HepG2 (cell line): ENCODE data around the gene METTL23. TPM values are rescaled to one million over a fixed set of nuclear protein-coding genes. Genes with fewer than 3 reads are reported as not detected.

Experiments used
- BHLHE40 ChIP-seq: IDR thresholded peaks from 2 replicates; pipeline ENCODE4 v1.6.1; 2011; ENCODE audit warnings: low read length, improper control_type of control experiment
- HOXA7 ChIP-seq: sonication (generic); formaldehyde crosslinking; IDR thresholded peaks from 2 replicates; pipeline ENCODE4 v1.8.1; 2022; ENCODE audit warnings: mild to moderate bottlenecking, missing genetic modification reagents, moderate library complexity
- MTF1 ChIP-seq: sonication (generic); formaldehyde crosslinking; IDR thresholded peaks from 2 replicates; pipeline ENCODE4 v1.5.0; 2020; ENCODE audit warnings: missing genetic modification reagents
- PHF8 ChIP-seq: sonication (generic); formaldehyde crosslinking; IDR thresholded peaks from 2 replicates; pipeline ENCODE4 v1.5.0; 2020; ENCODE audit warnings: missing genetic modification reagents
- RBM39 ChIP-seq: fragments of 200-400 bp; formaldehyde crosslinking; IDR thresholded peaks from one replicate; pipeline ENCODE4 v1.6.1; 2018; ENCODE audit warnings: antibody characterized with exemption, mild to moderate bottlenecking, low read depth, low read length; ENCODE audit not compliant: poor library complexity, severe bottlenecking
- YEATS4 ChIP-seq: sonication (generic); formaldehyde crosslinking; IDR thresholded peaks from 2 replicates; pipeline ENCODE4 v1.4.0; 2020; ENCODE audit warnings: missing genetic modification reagents, borderline replicate concordance
- ZFP36 ChIP-seq: fragments of 150-350 bp; IDR thresholded peaks from 2 replicates; pipeline ENCODE4 v1.6.1; 2018; ENCODE audit warnings: borderline replicate concordance, low read length, low read depth; ENCODE audit not compliant: partially characterized antibody
- ZNF260 ChIP-seq: sonication (generic); formaldehyde crosslinking; IDR thresholded peaks from 2 replicates; pipeline ENCODE4 v1.4.0; 2020; ENCODE audit warnings: missing genetic modification reagents, low read depth, mild to moderate bottlenecking, borderline replicate concordance
- ZNF326 ChIP-seq: sonication (generic); formaldehyde crosslinking; IDR thresholded peaks from 2 replicates; pipeline ENCODE4 v1.4.0; 2020; ENCODE audit warnings: missing genetic modification reagents, borderline replicate concordance
- ZNF577 ChIP-seq: sonication (generic); formaldehyde crosslinking; IDR thresholded peaks from 2 replicates; pipeline ENCODE4 v1.4.0; 2020; ENCODE audit warnings: mild to moderate bottlenecking, low read depth, missing genetic modification reagents, borderline replicate concordance
- ZNF629 ChIP-seq: sonication (generic); formaldehyde crosslinking; conservative IDR thresholded peaks from 2 replicates; pipeline ENCODE4 v1.5.0; 2020; ENCODE audit warnings: missing genetic modification reagents
- ZNF7 ChIP-seq: IDR thresholded peaks from 2 replicates; pipeline ENCODE4 v1.6.1; 2016; ENCODE audit warnings: missing biosample characterization, missing genetic modification reagents
- ZNF724P ChIP-seq: sonication (generic); formaldehyde crosslinking; IDR thresholded peaks from 2 replicates; pipeline ENCODE4 v1.8.0; 2022; ENCODE audit warnings: missing genetic modification reagents, borderline replicate concordance
- polyA plus RNA-seq, 8 experiments: library from polyadenylated mRNA; depleted of rRNA in 3 of 8; stranded (reverse) in 7 of 8; unstranded in 1 of 8; fragments of >200 nt; fragmentation: Illumina TruSeq in 4 of 8; extraction: Trizol in 4 of 8; gene quantifications; 2 replicates each; pipeline versions ENCODE4 v1.2.1 to v1.2.3, GENCODE V29; 2011 to 2016; ENCODE audit warnings: low read depth in 4 of 8, missing spikeins in 1 of 8, mixed read lengths in 1 of 8; ENCODE audit not compliant: insufficient read depth in 1 of 8
- total RNA-seq, 5 experiments: library from RNA; depleted of rRNA; stranded (reverse); fragments of >200 nt; fragmentation: Illumina TruSeq; extraction: Trizol; gene quantifications; 2 replicates each; pipeline ENCODE4 v1.2.3, GENCODE V29; 2016; ENCODE audit warnings: low read depth in 1 of 5
- TF ChIP-seq, protein P1 (sequence below): IDR thresholded peaks from 2 replicates; pipeline ENCODE4 v1.6.1; 2016; ENCODE audit warnings: low read depth, missing genetic modification reagents, missing compliant biosample characterization
- TF ChIP-seq, protein P2 (sequence below): sonication (generic); formaldehyde crosslinking; IDR thresholded peaks from one replicate; pipeline ENCODE4 v1.5.1; 2020; ENCODE audit warnings: mild to moderate bottlenecking, missing genetic modification reagents; ENCODE audit errors: not compliant biosample characterization

Gene METTL23
- total and polyA plus RNA-seq, 2 of the 13 experiments (the other 11 are each of a cell fraction or from before 2014, with no cell fraction given) = 39.9 to 104 TPM

DNA sequence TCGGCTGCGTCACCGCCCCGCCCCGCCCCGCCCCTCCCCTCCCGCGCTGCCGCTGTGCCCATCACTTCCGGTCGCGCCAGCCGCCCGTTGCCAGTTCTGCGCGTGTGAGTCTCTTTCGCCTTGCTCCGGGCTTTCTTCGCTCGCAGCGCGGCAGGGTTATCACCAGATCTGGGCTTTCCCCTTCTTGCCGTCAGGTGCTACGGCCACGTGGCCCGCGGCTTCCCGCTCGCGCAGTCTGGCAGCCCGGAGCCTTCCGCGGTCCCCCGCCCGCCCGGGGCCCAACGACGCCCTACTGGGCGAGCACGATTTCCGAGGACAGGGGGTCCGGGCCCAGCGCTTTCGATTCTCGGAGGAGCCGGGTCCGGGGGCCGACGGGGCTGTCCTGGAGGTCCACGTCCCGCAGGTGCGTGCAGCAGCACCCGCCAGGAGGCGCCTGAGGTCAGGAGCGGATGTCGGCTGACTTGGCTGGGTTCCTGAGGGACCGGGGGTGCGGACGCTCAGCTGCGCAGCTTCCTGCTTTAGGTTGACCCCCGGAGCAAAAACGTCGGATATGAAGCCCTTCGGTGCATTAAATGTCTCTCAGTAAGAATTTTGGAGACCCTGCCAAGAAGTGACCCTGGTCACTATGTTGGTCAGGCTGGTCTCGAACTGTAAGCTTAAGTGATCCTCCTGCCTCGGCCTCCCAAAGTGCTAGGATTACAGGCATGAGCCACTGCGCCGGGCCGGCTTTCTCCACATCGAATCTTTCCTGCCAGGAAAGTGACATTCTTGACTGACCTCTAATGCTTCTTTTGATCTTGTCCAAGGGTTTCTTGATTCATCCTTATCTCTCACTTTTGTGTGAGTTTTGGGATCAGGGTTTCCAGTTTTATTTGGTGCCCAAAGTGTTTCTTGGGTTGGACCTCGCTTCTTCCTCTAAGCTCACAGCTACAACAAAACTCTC is at the start of gene METTL23 (continued):
- TF ChIP-seq, protein P1, sequence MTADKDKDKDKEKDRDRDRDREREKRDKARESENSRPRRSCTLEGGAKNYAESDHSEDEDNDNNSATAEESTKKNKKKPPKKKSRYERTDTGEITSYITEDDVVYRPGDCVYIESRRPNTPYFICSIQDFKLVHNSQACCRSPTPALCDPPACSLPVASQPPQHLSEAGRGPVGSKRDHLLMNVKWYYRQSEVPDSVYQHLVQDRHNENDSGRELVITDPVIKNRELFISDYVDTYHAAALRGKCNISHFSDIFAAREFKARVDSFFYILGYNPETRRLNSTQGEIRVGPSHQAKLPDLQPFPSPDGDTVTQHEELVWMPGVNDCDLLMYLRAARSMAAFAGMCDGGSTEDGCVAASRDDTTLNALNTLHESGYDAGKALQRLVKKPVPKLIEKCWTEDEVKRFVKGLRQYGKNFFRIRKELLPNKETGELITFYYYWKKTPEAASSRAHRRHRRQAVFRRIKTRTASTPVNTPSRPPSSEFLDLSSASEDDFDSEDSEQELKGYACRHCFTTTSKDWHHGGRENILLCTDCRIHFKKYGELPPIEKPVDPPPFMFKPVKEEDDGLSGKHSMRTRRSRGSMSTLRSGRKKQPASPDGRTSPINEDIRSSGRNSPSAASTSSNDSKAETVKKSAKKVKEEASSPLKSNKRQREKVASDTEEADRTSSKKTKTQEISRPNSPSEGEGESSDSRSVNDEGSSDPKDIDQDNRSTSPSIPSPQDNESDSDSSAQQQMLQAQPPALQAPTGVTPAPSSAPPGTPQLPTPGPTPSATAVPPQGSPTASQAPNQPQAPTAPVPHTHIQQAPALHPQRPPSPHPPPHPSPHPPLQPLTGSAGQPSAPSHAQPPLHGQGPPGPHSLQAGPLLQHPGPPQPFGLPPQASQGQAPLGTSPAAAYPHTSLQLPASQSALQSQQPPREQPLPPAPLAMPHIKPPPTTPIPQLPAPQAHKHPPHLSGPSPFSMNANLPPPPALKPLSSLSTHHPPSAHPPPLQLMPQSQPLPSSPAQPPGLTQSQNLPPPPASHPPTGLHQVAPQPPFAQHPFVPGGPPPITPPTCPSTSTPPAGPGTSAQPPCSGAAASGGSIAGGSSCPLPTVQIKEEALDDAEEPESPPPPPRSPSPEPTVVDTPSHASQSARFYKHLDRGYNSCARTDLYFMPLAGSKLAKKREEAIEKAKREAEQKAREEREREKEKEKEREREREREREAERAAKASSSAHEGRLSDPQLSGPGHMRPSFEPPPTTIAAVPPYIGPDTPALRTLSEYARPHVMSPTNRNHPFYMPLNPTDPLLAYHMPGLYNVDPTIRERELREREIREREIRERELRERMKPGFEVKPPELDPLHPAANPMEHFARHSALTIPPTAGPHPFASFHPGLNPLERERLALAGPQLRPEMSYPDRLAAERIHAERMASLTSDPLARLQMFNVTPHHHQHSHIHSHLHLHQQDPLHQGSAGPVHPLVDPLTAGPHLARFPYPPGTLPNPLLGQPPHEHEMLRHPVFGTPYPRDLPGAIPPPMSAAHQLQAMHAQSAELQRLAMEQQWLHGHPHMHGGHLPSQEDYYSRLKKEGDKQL (CRISPR knock-in tag) = no peak; the same call in 1 of the 2 replicates
- TF ChIP-seq ZNF7 (no peak), RBM39 (peak; percentile 53), ZNF260 (CRISPR knock-in tag) (no peak), MTF1 (CRISPR knock-in tag) (no peak), HOXA7 (CRISPR knock-in tag) (peak; percentile 68; the same call in 1 of the 2 replicates), ZNF326 (no peak), ZFP36 (no peak), YEATS4 (CRISPR knock-in tag) (peak; percentile 92), ZNF577 (CRISPR knock-in tag) (no peak), ZNF724P (CRISPR knock-in tag) (no peak), PHF8 (CRISPR knock-in tag) (peak; percentile 96), BHLHE40 (peak; percentile 80), ZNF629 (CRISPR knock-in tag) (no peak)
- TF ChIP-seq, protein P2, sequence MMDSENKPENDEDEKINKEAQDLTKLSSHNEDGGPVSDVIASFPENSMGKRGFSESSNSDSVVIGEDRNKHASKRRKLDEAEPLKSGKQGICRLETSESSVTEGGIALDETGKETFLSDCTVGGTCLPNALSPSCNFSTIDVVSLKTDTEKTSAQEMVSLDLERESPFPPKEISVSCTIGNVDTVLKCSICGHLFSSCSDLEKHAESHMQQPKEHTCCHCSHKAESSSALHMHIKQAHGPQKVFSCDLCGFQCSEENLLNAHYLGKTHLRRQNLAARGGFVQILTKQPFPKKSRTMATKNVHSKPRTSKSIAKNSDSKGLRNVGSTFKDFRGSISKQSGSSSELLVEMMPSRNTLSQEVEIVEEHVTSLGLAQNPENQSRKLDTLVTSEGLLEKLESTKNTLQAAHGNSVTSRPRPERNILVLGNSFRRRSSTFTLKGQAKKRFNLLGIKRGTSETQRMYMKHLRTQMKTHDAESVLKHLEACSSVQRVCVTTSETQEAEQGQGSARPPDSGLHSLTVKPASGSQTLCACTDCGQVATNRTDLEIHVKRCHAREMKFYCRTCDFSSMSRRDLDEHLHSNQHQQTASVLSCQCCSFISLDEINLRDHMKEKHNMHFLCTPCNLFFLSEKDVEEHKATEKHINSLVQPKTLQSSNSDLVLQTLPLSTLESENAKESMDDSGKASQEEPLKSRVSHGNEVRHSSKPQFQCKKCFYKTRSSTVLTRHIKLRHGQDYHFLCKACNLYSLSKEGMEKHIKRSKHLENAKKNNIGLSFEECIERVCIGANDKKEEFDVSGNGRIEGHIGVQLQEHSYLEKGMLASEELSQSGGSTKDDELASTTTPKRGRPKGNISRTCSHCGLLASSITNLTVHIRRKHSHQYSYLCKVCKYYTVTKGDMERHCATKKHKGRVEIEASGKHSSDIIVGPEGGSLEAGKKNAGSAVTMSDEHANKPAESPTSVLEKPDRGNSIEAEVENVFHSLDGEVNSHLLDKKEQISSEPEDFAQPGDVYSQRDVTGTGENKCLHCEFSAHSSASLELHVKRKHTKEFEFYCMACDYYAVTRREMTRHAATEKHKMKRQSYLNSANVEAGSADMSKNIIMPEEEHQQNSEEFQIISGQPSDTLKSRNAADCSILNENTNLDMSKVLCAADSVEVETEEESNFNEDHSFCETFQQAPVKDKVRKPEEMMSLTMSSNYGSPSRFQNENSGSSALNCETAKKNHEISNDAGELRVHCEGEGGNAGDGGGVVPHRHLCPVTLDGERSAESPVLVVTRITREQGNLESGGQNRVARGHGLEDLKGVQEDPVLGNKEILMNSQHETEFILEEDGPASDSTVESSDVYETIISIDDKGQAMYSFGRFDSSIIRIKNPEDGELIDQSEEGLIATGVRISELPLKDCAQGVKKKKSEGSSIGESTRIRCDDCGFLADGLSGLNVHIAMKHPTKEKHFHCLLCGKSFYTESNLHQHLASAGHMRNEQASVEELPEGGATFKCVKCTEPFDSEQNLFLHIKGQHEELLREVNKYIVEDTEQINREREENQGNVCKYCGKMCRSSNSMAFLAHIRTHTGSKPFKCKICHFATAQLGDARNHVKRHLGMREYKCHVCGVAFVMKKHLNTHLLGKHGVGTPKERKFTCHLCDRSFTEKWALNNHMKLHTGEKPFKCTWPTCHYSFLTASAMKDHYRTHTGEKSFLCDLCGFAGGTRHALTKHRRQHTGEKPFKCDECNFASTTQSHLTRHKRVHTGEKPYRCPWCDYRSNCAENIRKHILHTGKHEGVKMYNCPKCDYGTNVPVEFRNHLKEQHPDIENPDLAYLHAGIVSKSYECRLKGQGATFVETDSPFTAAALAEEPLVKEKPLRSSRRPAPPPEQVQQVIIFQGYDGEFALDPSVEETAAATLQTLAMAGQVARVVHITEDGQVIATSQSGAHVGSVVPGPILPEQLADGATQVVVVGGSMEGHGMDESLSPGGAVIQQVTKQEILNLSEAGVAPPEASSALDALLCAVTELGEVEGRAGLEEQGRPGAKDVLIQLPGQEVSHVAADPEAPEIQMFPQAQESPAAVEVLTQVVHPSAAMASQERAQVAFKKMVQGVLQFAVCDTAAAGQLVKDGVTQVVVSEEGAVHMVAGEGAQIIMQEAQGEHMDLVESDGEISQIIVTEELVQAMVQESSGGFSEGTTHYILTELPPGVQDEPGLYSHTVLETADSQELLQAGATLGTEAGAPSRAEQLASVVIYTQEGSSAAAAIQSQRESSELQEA (CRISPR knock-in tag) = no peak
